GM21526 (cell line): ENCODE results near the gene RAI1.

Experiments
- ATAC-seq: cut with Tn5 transposase; IDR thresholded peaks from one replicate; pipeline ENCODE4 v1.9.1; 2021; ENCODE audit warnings: moderate library complexity; ENCODE audit not compliant: unreplicated experiment, low FRiP score

RAI1 gene

GRCh38 chr17:17728550-17729251 lies 47.4 kb downstream of the RAI1 start:
- no peak for ATAC-seq

GRCh38 chr17:17729620-17730249 lies 48.5 kb downstream of the RAI1 start:
- ATAC-seq, result no peak

- ATAC-seq, result no peak
These were observed 49.1 kb downstream of the RAI1 start for GRCh38 chr17:17730250-17730935.

- no peak for ATAC-seq
These were observed 51.2 kb downstream of the RAI1 start for GRCh38 chr17:17732444-17732843.

GRCh38 chr17:17732892-17733670 lies 51.8 kb downstream of the RAI1 start:
- ATAC-seq, result no peak

GRCh38 chr17:17736205-17737183 lies 55.2 kb downstream of the RAI1 start:
- ATAC-seq, result no peak

- no peak for ATAC-seq
These were observed 57.0 kb downstream of the RAI1 start for GRCh38 chr17:17737961-17738894.

GRCh38 chr17:17738901-17739300 lies 57.6 kb downstream of the RAI1 start:
- ATAC-seq, result no peak

- no peak for ATAC-seq
These were observed 58.3 kb downstream of the RAI1 start for GRCh38 chr17:17739388-17740066.

GRCh38 chr17:17740615-17741348 lies 59.5 kb downstream of the RAI1 start:
- ATAC-seq, result no peak

- ATAC-seq, result no peak
These were observed 60.2 kb downstream of the RAI1 start for GRCh38 chr17:17741349-17742023.

GRCh38 chr17:17742133-17742621 lies 60.9 kb downstream of the RAI1 start:
- ATAC-seq, result no peak

GRCh38 chr17:17742688-17743390 lies 61.6 kb downstream of the RAI1 start:
- no peak for ATAC-seq

- no peak for ATAC-seq
These were observed 62.3 kb downstream of the RAI1 start for GRCh38 chr17:17743391-17744112.

- ATAC-seq, result no peak
These were observed 62.9 kb downstream of the RAI1 start for GRCh38 chr17:17744116-17744515.
